ENCODE results near the gene YJEFN3.

The YJEFN3 gene

DNA sequence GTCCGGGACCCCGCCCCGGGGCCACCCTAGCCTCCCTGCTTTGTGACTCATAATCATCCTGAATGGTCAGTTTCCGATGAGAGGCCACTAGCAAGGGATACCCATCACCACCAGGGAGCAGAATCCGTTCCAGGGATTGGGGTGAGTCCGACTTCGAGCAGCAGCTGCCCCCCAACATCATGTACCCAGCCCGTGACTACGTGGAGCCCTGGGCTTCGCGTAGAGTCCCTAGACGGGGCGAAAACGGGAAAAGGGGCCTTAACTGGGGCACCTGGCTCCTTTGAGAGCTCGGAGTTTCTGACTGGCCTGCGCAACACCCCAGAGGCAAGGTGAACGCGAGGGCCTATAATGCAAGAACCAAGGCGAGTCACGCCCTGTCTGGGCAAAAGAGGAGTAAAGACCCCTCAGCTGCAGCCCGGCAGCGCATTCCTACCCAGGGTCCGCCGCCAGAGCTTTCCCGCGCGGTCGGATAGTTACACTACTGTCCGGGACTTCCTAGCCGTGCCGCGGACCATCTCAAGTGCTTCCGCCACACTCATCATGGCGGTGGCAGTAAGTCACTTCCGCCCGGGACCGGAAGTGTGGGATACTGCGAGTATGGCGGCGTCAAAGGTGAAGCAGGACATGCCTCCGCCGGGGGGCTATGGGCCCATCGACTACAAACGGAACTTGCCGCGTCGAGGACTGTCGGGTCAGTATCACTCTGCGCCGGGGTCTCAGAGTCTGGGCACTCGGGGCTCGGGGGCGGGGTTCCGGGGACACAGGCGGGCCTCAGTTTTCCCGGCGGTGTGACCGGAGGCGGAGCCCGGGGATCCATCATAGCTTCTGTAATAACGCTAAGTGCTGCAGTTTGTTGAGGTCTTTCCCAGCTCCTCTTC is 12.8 kb upstream of the YJEFN3 start, which contains the start of gene NDUFA13 (continued):
- TF ChIP-seq ZNF549 (tag by site-specific recombination; IDR thresholded peaks at IDR 0.05) (no peak), TRIM28 (IDR thresholded peaks at IDR 0.05; ENCODE audit: borderline replicate concordance, low read length) (no peak), ZNF433 (tag by site-specific recombination; IDR thresholded peaks at IDR 0.05; ENCODE audit: low read depth) (no peak), ZNF704 (tag by site-specific recombination; IDR thresholded peaks at IDR 0.05) (no peak), ZSCAN23 (tag by site-specific recombination; IDR thresholded peaks at IDR 0.05) (no peak), ZNF274 (IDR thresholded peaks at IDR 0.05; ENCODE audit: low read length) (no peak), ZNF274 (tag by site-specific recombination; IDR thresholded peaks at IDR 0.05; ENCODE audit: borderline replicate concordance) (no peak), ZNF24 (tag by site-specific recombination; IDR thresholded peaks at IDR 0.05) (peak; percentile 6; the same call in 1 of the 2 replicates), ZNF501 (tag by site-specific recombination; IDR thresholded peaks at IDR 0.05) (peak; percentile 66; the same call in 1 of the 2 replicates), BCL11B (tag by site-specific recombination; IDR thresholded peaks at IDR 0.05; ENCODE audit: low read depth) (no peak), ZBTB8A (tag by site-specific recombination; IDR thresholded peaks at IDR 0.05) (peak; percentile 52; the same call in 1 of the 2 replicates), ZNF610 (tag by site-specific recombination; IDR thresholded peaks at IDR 0.05; ENCODE audit: borderline replicate concordance) (no peak; the same call in 1 of the 2 replicates), ZNF561 (tag by site-specific recombination; IDR thresholded peaks at IDR 0.05; ENCODE audit: borderline replicate concordance) (peak; percentile 27; the same call in 1 of the 2 replicates), ZNF677 (tag by site-specific recombination; IDR thresholded peaks at IDR 0.05) (no peak), PATZ1 (tag by site-specific recombination; IDR thresholded peaks at IDR 0.05) (peak; percentile 34; the same call in 1 of the 2 replicates), KLF16 (tag by site-specific recombination; IDR thresholded peaks at IDR 0.05) (no peak; the same call in 1 of the 2 replicates), RBAK (tag by site-specific recombination; IDR thresholded peaks at IDR 0.05) (no peak), SP7 (tag by site-specific recombination; IDR thresholded peaks at IDR 0.05) (peak; percentile 69; the same call in 1 of the 2 replicates), ZNF37A (tag by site-specific recombination; IDR thresholded peaks at IDR 0.05) (no peak), SCRT1 (tag by site-specific recombination; IDR thresholded peaks at IDR 0.05; ENCODE audit: borderline replicate concordance) (no peak), ZNF785 (tag by site-specific recombination; IDR thresholded peaks at IDR 0.05) (no peak), ZNF133 (tag by site-specific recombination; IDR thresholded peaks at IDR 0.05) (no peak), YY2 (tag by site-specific recombination; IDR thresholded peaks at IDR 0.05) (peak; percentile 98), ZBTB21 (tag by site-specific recombination; IDR thresholded peaks at IDR 0.05) (no peak), ZXDB (tag by site-specific recombination; IDR thresholded peaks at IDR 0.05) (peak; percentile 82; the same call in 1 of the 2 replicates)
- TF ChIP-seq, protein P1, sequence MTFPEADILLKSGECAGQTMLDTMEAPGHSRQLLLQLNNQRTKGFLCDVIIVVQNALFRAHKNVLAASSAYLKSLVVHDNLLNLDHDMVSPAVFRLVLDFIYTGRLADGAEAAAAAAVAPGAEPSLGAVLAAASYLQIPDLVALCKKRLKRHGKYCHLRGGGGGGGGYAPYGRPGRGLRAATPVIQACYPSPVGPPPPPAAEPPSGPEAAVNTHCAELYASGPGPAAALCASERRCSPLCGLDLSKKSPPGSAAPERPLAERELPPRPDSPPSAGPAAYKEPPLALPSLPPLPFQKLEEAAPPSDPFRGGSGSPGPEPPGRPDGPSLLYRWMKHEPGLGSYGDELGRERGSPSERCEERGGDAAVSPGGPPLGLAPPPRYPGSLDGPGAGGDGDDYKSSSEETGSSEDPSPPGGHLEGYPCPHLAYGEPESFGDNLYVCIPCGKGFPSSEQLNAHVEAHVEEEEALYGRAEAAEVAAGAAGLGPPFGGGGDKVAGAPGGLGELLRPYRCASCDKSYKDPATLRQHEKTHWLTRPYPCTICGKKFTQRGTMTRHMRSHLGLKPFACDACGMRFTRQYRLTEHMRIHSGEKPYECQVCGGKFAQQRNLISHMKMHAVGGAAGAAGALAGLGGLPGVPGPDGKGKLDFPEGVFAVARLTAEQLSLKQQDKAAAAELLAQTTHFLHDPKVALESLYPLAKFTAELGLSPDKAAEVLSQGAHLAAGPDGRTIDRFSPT (tag by site-specific recombination; IDR thresholded peaks at IDR 0.05): no peak
- TF ChIP-seq, protein P2, sequence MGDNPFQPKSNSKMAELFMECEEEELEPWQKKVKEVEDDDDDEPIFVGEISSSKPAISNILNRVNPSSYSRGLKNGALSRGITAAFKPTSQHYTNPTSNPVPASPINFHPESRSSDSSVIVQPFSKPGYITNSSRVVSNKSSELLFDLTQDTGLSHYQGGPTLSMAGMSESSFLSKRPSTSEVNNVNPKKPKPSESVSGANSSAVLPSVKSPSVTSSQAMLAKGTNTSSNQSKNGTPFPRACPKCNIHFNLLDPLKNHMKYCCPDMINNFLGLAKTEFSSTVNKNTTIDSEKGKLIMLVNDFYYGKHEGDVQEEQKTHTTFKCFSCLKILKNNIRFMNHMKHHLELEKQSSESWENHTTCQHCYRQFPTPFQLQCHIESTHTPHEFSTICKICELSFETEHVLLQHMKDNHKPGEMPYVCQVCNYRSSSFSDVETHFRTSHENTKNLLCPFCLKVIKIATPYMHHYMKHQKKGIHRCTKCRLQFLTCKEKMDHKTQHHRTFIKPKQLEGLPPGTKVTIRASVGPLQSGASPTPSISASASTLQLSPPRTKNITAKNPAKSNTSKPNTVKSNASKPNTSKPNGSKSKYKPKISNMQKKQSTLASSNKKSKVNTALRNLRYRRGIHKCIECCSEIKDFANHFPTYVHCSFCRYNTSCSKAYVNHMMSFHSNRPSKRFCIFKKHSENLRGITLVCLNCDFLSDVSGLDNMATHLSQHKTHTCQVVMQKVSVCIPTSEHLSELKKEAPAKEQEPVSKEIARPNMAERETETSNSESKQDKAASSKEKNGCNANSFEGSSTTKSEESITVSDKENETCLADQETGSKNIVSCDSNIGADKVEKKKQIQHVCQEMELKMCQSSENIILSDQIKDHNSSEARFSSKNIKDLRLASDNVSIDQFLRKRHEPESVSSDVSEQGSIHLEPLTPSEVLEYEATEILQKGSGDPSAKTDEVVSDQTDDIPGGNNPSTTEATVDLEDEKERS (tag by site-specific recombination; IDR thresholded peaks at IDR 0.05): no peak
- TF ChIP-seq, protein P3, sequence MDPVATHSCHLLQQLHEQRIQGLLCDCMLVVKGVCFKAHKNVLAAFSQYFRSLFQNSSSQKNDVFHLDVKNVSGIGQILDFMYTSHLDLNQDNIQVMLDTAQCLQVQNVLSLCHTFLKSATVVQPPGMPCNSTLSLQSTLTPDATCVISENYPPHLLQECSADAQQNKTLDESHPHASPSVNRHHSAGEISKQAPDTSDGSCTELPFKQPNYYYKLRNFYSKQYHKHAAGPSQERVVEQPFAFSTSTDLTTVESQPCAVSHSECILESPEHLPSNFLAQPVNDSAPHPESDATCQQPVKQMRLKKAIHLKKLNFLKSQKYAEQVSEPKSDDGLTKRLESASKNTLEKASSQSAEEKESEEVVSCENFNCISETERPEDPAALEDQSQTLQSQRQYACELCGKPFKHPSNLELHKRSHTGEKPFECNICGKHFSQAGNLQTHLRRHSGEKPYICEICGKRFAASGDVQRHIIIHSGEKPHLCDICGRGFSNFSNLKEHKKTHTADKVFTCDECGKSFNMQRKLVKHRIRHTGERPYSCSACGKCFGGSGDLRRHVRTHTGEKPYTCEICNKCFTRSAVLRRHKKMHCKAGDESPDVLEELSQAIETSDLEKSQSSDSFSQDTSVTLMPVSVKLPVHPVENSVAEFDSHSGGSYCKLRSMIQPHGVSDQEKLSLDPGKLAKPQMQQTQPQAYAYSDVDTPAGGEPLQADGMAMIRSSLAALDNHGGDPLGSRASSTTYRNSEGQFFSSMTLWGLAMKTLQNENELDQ (tag by site-specific recombination; IDR thresholded peaks at IDR 0.05; ENCODE audit: low read depth): no peak
